ENCODE measurements around the gene PDE3B. TPM values are rescaled to one million over a fixed set of nuclear protein-coding genes. Genes with fewer than 3 reads are reported as not detected.

The PDE3B gene
- total and polyA plus RNA-seq, 2 of the 8 experiments (the other 6 are each of a cell fraction or from before 2014, with no cell fraction given), result 2.7 to 10.9 TPM

DNA sequence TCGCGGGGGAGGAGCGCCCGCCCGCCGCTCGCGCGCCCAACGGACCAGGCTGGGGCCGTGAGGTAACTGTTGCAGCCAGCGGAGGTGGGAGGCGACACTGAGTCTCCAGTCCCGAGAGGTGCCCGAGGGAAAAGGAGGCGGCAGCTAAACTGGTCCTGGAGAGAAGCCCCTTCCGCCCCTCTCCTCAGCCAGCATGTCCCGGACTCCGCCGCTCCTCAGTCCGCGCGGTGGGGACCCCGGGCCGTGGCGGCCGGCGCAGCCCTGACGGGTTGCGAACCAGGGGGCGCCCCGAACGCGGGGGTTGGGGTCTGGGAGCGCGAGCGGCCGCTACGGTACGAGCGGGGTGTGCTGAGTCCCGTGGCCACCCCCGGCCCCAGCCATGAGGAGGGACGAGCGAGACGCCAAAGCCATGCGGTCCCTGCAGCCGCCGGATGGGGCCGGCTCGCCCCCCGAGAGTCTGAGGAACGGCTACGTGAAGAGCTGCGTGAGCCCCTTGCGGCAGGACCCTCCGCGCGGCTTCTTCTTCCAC is at the start of gene PDE3B (continued):
- TF ChIP-seq NANOG (IDR thresholded peaks at IDR 0.05; ENCODE audit: insufficient read depth, low read depth, low read length, poor library complexity, severe bottlenecking) (no peak), SIRT6 (IDR thresholded peaks at IDR 0.05; ENCODE audit: low read length) (no peak), EP300 (IDR thresholded peaks at IDR 0.05; ENCODE audit: borderline replicate concordance in 1 of 2, low read depth in 2 of 2, low read length in 2 of 2) (no peak), SAP30 (IDR thresholded peaks at IDR 0.05; ENCODE audit: insufficient read depth, insufficient replicate concordance, low read length) (no peak), KDM5A (IDR thresholded peaks at IDR 0.05; ENCODE audit: low read length) (no peak), RXRA (IDR thresholded peaks at IDR 0.05; ENCODE audit: insufficient read depth, low read depth, low read length) (no peak), CTBP2 (IDR thresholded peaks at IDR 0.05; ENCODE audit: borderline replicate concordance, insufficient read depth, insufficient read length, low read length) (peak; percentile 79), POLR2A (IDR thresholded peaks at IDR 0.05; ENCODE audit: control extremely low read depth in 1 of 2, low read depth in 2 of 2, low read length in 2 of 2) (peak; percentile 82 to 89; a peak in 2 of 3 replicates), JUND (IDR thresholded peaks at IDR 0.05; ENCODE audit: low read length) (no peak), SRF (IDR thresholded peaks at IDR 0.05; ENCODE audit: low read depth, low read length) (no peak), GABPA (IDR thresholded peaks at IDR 0.05; ENCODE audit: borderline replicate concordance, insufficient read depth, low read length) (no peak), TEAD4 (IDR thresholded peaks at IDR 0.05; ENCODE audit: low read depth, low read length) (no peak), SP2 (IDR thresholded peaks at IDR 0.05; ENCODE audit: low read length) (no peak), CHD2 (IDR thresholded peaks at IDR 0.05; ENCODE audit: low read length) (no peak), MAFK (IDR thresholded peaks at IDR 0.05; ENCODE audit: low read depth, low read length) (no peak), RAD21 (IDR thresholded peaks at IDR 0.05 in 1 of 2, conservative IDR thresholded peaks at IDR 0.05 in 1 of 2; ENCODE audit: low read depth in 2 of 2, low read length in 2 of 2) (no peak; a peak in 1 of 4 replicates), BCL11A (IDR thresholded peaks at IDR 0.05; ENCODE audit: low read depth in 2 of 2, low read length in 2 of 2) (no peak)
- TF ChIP-seq, protein P1, sequence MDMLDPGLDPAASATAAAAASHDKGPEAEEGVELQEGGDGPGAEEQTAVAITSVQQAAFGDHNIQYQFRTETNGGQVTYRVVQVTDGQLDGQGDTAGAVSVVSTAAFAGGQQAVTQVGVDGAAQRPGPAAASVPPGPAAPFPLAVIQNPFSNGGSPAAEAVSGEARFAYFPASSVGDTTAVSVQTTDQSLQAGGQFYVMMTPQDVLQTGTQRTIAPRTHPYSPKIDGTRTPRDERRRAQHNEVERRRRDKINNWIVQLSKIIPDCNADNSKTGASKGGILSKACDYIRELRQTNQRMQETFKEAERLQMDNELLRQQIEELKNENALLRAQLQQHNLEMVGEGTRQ (IDR thresholded peaks at IDR 0.05; ENCODE audit: low read length), result no peak
- TF ChIP-seq, protein P2, sequence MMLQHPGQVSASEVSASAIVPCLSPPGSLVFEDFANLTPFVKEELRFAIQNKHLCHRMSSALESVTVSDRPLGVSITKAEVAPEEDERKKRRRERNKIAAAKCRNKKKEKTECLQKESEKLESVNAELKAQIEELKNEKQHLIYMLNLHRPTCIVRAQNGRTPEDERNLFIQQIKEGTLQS (IDR thresholded peaks at IDR 0.05; ENCODE audit: insufficient read depth, low read depth, low read length), result no peak
- TF ChIP-seq, protein P3, sequence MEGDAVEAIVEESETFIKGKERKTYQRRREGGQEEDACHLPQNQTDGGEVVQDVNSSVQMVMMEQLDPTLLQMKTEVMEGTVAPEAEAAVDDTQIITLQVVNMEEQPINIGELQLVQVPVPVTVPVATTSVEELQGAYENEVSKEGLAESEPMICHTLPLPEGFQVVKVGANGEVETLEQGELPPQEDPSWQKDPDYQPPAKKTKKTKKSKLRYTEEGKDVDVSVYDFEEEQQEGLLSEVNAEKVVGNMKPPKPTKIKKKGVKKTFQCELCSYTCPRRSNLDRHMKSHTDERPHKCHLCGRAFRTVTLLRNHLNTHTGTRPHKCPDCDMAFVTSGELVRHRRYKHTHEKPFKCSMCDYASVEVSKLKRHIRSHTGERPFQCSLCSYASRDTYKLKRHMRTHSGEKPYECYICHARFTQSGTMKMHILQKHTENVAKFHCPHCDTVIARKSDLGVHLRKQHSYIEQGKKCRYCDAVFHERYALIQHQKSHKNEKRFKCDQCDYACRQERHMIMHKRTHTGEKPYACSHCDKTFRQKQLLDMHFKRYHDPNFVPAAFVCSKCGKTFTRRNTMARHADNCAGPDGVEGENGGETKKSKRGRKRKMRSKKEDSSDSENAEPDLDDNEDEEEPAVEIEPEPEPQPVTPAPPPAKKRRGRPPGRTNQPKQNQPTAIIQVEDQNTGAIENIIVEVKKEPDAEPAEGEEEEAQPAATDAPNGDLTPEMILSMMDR (IDR thresholded peaks at IDR 0.05; ENCODE audit: control extremely low read depth in 1 of 3, insufficient read depth in 1 of 3, low read depth in 1 of 3, low read length in 3 of 3), result no peak; a peak in 1 of 4 replicates

All from H1 (cell line).